Measurements from ENCODE around the gene ELOVL6.

ELOVL6 gene

GRCh38 chr4:110197529-110198042, 829 bp downstream of the ELOVL6 start:
- in situ Hi-C loops (cut with HindIII; ENCODE audit: low sequenced_read_pairs) = no loop called here

GRCh38 chr4:110196871-110197528, 1.4 kb downstream of the ELOVL6 start:
- in situ Hi-C loops (cut with HindIII; ENCODE audit: low sequenced_read_pairs) = no loop called here

GRCh38 chr4:110196206-110196870, 2.1 kb downstream of the ELOVL6 start:
- in situ Hi-C loops (cut with HindIII; ENCODE audit: low sequenced_read_pairs) = no loop called here

- in situ Hi-C loops (cut with HindIII; ENCODE audit: low sequenced_read_pairs) = no loop called here
Measured at GRCh38 chr4:110195561-110196205, 2.7 kb downstream of the ELOVL6 start.

- in situ Hi-C loops (cut with HindIII; ENCODE audit: low sequenced_read_pairs) = loop anchor here (5.0 kb wide), 1 partner anchor 88 kb away; no protein-coding TSS in a partner anchor
Measured at GRCh38 chr4:110193822-110194761, 4.3 kb downstream of the ELOVL6 start.

GRCh38 chr4:110193287-110193686, 5.1 kb downstream of the ELOVL6 start:
- in situ Hi-C loops (cut with HindIII; ENCODE audit: low sequenced_read_pairs) = loop anchor here (5.0 kb wide), 1 partner anchor 89 kb away; no protein-coding TSS in a partner anchor

GRCh38 chr4:110190249-110190648, 8.2 kb downstream of the ELOVL6 start:
- in situ Hi-C loops (cut with HindIII; ENCODE audit: low sequenced_read_pairs) = loop anchor here (5.0 kb wide), 1 partner anchor 92 kb away; no protein-coding TSS in a partner anchor

GRCh38 chr4:110188113-110188512, 10.3 kb downstream of the ELOVL6 start:
- in situ Hi-C loops (cut with HindIII; ENCODE audit: low sequenced_read_pairs) = no loop called here

GRCh38 chr4:110184791-110185155, 13.6 kb downstream of the ELOVL6 start:
- in situ Hi-C loops (cut with HindIII; ENCODE audit: low sequenced_read_pairs) = no loop called here

GRCh38 chr4:110184140-110184790, 14.2 kb downstream of the ELOVL6 start:
- in situ Hi-C loops (cut with HindIII; ENCODE audit: low sequenced_read_pairs) = no loop called here

- in situ Hi-C loops (cut with HindIII; ENCODE audit: low sequenced_read_pairs) = no loop called here
Measured at GRCh38 chr4:110183643-110184042, 14.8 kb downstream of the ELOVL6 start.

- in situ Hi-C loops (cut with HindIII; ENCODE audit: low sequenced_read_pairs) = no loop called here
Measured at GRCh38 chr4:110183058-110183457, 15.4 kb downstream of the ELOVL6 start.

GRCh38 chr4:110181890-110182289, 16.5 kb downstream of the ELOVL6 start:
- in situ Hi-C loops (cut with HindIII; ENCODE audit: low sequenced_read_pairs) = no loop called here

- in situ Hi-C loops (cut with HindIII; ENCODE audit: low sequenced_read_pairs) = no loop called here
Measured at GRCh38 chr4:110175634-110176033, 22.8 kb downstream of the ELOVL6 start.

- in situ Hi-C loops (cut with HindIII; ENCODE audit: low sequenced_read_pairs) = no loop called here
Measured at GRCh38 chr4:110172972-110173371, 25.4 kb downstream of the ELOVL6 start.

GRCh38 chr4:110171971-110172370, 26.4 kb downstream of the ELOVL6 start:
- in situ Hi-C loops (cut with HindIII; ENCODE audit: low sequenced_read_pairs) = no loop called here

- in situ Hi-C loops (cut with HindIII; ENCODE audit: low sequenced_read_pairs) = no loop called here
Measured at GRCh38 chr4:110170861-110171260, 27.6 kb downstream of the ELOVL6 start.

- in situ Hi-C loops (cut with HindIII; ENCODE audit: low sequenced_read_pairs) = no loop called here
Measured at GRCh38 chr4:110165382-110166286, 32.8 kb downstream of the ELOVL6 start.

GRCh38 chr4:110164856-110165255, 33.6 kb downstream of the ELOVL6 start:
- in situ Hi-C loops (cut with HindIII; ENCODE audit: low sequenced_read_pairs) = no loop called here
